ENCODE data around the gene EFNA5. TPM values are rescaled to one million over a fixed set of nuclear protein-coding genes. Genes with fewer than 3 reads are reported as not detected.

EFNA5 gene
- total RNA-seq, 4 donors from 2014 or later: 6.8 to 17.9 (median 11.5) TPM

DNA sequence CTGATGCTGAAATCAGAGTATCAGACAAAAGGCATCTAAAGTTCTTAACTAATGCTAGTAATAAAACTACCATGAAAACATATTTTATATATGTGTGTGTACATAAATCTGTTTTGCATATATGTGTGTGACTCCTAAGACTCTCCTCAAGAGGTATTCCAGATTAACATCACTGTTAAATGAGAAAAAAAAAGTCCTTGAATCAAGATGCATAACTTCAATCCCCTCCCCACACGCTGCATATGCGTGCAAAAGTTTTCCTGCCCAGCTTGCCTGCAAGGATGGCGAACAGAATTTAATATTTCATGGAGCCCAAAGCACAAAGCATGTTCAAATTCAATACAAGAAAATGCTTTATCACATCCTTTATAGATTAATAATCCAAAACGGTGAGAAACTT lies 34.7 kb downstream of the EFNA5 start:
- intact Hi-C loops (cut with DNase I): no loop called here

DNA sequence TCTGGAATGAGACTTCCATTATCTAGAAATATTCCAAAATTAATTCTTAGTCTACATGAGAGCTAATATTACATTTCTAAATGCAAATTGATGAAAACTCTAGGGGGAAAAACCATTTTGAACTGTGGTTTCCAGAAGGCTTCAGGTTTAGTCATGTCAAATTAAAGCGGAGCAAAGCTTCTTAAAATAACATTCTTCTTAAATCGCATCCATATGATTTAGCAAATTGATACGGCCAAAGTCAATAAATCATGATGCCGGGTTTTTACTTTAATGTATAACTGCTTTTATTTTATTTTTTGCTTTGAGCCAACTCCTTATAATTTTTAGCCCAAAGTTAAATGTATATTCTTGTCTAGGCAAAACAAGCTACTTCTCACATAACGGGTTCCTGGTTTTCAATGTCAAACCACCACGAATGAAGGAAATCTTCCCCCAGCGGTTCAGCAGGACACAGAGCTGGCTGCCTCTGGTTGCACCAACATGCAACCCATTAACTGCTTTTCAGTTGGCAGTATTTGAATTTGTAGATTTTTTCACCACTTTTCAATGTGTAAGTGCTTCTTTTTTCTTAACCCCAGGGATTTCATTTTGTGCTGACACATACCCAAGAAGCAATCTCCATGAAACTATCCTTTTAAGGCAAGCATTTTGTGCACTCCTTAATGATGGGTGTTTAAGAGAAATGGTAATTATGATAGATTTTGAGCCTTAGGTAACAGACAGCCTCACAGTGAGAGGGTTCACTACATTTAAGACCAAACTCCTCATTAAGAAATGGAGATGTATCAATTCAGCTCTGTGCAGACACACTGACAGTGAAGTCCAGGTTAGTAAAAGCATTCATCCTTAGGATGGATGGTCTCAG lies 35.5 kb downstream of the EFNA5 start:
- Histone ChIP-seq H3K27me3 (no peaks in the 10 kb centered on the region), H3K4me1 (peaks cover 0 to 15% (median 0%) of the 10 kb centered on the region in 3 donors), H3K9me3 (no peaks in the 10 kb centered on the region), H3K36me3 (no peaks in the 10 kb centered on the region), H3K27ac (no peak overlapping the region), H3K4me3 (no peak overlapping the region)
- TF ChIP-seq, protein P1, sequence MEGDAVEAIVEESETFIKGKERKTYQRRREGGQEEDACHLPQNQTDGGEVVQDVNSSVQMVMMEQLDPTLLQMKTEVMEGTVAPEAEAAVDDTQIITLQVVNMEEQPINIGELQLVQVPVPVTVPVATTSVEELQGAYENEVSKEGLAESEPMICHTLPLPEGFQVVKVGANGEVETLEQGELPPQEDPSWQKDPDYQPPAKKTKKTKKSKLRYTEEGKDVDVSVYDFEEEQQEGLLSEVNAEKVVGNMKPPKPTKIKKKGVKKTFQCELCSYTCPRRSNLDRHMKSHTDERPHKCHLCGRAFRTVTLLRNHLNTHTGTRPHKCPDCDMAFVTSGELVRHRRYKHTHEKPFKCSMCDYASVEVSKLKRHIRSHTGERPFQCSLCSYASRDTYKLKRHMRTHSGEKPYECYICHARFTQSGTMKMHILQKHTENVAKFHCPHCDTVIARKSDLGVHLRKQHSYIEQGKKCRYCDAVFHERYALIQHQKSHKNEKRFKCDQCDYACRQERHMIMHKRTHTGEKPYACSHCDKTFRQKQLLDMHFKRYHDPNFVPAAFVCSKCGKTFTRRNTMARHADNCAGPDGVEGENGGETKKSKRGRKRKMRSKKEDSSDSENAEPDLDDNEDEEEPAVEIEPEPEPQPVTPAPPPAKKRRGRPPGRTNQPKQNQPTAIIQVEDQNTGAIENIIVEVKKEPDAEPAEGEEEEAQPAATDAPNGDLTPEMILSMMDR (IDR thresholded peaks at IDR 0.05): no peak
- no peak for TF ChIP-seq POLR2A (IDR thresholded peaks at IDR 0.05)
- no peak for DNase-seq
- intact Hi-C loops (cut with DNase I): no loop called here
- WGBS, 2 donors: 85 to 87% methylated on average over 7 of the region's 7 CpGs

More for the DNA sequence above, 34.7 kb downstream of the EFNA5 start:
- Histone ChIP-seq H3K4me1 (peaks cover 0 to 7% (median 0%) of the 10 kb centered on the region in 3 donors), H3K4me3 (no peak overlapping the region), H3K36me3 (no peaks in the 10 kb centered on the region), H3K9me3 (no peaks in the 10 kb centered on the region), H3K27me3 (no peaks in the 10 kb centered on the region), H3K27ac (no peak overlapping the region)
- WGBS, 2 donors: 72 to 78% methylated on average over 4 of the region's 4 CpGs
- no peak for DNase-seq
- TF ChIP-seq, protein P1 (IDR thresholded peaks at IDR 0.05): no peak
- TF ChIP-seq POLR2A (IDR thresholded peaks at IDR 0.05): no peak

GRCh38 chr5:107633171-107633901 lies 37.4 kb downstream of the EFNA5 start:
- Histone ChIP-seq H3K4me1 (peaks cover 0 to 21% (median 0%) of the 10 kb centered on the region in 3 donors), H3K9me3 (no peaks in the 10 kb centered on the region), H3K36me3 (no peaks in the 10 kb centered on the region), H3K27ac (no peak overlapping the region), H3K4me3 (no peak overlapping the region), H3K27me3 (no peaks in the 10 kb centered on the region)
- 79 to 83% methylated on average over 10 to 11 of the region's 11 CpGs for WGBS, 2 donors
- intact Hi-C loops (cut with DNase I): no loop called here
- TF ChIP-seq, protein P1 (IDR thresholded peaks at IDR 0.05): no peak
- no peak for TF ChIP-seq POLR2A (IDR thresholded peaks at IDR 0.05)
- no peak for DNase-seq

DNA sequence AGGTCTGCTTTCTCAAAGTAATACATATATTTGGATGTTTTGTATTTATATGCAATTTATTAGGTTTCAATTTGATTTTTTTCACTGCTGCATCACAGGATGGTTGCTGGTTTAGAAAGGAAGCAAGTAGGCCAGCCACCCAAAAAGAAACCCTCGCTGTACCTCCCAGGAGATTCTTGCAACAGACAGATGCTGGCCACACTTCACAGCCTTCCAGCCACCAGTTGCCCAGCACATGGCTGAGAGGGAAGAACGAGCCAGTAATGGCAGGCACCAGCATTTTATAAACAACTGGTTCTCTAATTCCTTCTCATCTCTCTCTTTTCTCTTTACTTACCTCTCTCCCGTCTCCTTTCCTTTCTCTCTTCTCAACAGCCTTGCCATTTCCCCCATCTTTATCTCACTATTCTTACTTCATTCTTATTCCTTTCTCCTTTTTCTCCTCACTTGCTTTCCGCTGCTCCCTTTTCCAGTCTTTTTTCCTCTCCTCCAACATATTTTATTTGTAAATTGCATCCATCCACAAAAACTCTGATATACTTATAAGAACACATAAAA lies 38.9 kb downstream of the EFNA5 start:
- no peaks in the 10 kb centered on the region for H3K36me3 ChIP-seq
- no peak for DNase-seq
- H3K4me3 ChIP-seq: no peak overlapping the region
- TF ChIP-seq, protein P1 (IDR thresholded peaks at IDR 0.05): no peak
- no peak for TF ChIP-seq POLR2A (IDR thresholded peaks at IDR 0.05)
- H3K27me3 ChIP-seq: no peaks in the 10 kb centered on the region
- 76 to 90% methylated on average over 4 of the region's 4 CpGs for WGBS, 2 donors
- peaks cover 0 to 21% (median 0%) of the 10 kb centered on the region in 3 donors for H3K4me1 ChIP-seq
- intact Hi-C loops (cut with DNase I): no loop called here
- no peaks in the 10 kb centered on the region for H3K9me3 ChIP-seq
- no peak overlapping the region for H3K27ac ChIP-seq

All from esophagus squamous epithelium (tissue), 5 donors.